ENCODE measurements around the gene CCDC73.
"Not testable (repeated sequence)": the region's sequence is repeated elsewhere in the genome, so short reads cannot be mapped to it uniquely, and the experiment has no call there.

Gene CCDC73

DNA sequence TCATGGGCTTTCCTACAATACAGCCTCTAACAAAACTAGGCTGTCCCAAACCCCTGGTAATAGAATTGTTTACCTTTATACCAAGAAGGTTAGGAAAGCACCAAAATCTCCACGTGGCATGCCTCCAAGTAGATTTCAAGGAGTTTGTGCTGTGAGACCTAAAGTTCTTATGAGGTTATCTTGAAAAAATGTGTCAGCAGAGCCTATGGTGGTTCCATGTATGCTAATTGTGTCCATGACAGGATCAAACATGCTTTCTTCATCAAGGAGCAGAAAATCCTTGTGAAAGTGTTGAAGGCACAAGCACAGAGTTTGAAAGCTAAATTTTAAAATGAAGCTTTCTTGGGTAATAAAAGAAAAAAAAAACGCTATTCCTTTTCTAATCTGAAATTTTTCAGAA is 36.2 kb downstream of the CCDC73 start:
- DNase-seq (ENCODE audit: low read depth in 1 of 2, low spot score in 1 of 2), result no peak
- TF ChIP-seq SPI1 (IDR thresholded peaks at IDR 0.05; ENCODE audit: borderline replicate concordance, low read depth), result no peak
- no peak for TF ChIP-seq GABPA (IDR thresholded peaks at IDR 0.05; ENCODE audit: low read depth)
- TF ChIP-seq, protein P1, sequence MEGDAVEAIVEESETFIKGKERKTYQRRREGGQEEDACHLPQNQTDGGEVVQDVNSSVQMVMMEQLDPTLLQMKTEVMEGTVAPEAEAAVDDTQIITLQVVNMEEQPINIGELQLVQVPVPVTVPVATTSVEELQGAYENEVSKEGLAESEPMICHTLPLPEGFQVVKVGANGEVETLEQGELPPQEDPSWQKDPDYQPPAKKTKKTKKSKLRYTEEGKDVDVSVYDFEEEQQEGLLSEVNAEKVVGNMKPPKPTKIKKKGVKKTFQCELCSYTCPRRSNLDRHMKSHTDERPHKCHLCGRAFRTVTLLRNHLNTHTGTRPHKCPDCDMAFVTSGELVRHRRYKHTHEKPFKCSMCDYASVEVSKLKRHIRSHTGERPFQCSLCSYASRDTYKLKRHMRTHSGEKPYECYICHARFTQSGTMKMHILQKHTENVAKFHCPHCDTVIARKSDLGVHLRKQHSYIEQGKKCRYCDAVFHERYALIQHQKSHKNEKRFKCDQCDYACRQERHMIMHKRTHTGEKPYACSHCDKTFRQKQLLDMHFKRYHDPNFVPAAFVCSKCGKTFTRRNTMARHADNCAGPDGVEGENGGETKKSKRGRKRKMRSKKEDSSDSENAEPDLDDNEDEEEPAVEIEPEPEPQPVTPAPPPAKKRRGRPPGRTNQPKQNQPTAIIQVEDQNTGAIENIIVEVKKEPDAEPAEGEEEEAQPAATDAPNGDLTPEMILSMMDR (IDR thresholded peaks at IDR 0.05; ENCODE audit: insufficient read depth, low read length), result no peak
- TF ChIP-seq, protein P2, sequence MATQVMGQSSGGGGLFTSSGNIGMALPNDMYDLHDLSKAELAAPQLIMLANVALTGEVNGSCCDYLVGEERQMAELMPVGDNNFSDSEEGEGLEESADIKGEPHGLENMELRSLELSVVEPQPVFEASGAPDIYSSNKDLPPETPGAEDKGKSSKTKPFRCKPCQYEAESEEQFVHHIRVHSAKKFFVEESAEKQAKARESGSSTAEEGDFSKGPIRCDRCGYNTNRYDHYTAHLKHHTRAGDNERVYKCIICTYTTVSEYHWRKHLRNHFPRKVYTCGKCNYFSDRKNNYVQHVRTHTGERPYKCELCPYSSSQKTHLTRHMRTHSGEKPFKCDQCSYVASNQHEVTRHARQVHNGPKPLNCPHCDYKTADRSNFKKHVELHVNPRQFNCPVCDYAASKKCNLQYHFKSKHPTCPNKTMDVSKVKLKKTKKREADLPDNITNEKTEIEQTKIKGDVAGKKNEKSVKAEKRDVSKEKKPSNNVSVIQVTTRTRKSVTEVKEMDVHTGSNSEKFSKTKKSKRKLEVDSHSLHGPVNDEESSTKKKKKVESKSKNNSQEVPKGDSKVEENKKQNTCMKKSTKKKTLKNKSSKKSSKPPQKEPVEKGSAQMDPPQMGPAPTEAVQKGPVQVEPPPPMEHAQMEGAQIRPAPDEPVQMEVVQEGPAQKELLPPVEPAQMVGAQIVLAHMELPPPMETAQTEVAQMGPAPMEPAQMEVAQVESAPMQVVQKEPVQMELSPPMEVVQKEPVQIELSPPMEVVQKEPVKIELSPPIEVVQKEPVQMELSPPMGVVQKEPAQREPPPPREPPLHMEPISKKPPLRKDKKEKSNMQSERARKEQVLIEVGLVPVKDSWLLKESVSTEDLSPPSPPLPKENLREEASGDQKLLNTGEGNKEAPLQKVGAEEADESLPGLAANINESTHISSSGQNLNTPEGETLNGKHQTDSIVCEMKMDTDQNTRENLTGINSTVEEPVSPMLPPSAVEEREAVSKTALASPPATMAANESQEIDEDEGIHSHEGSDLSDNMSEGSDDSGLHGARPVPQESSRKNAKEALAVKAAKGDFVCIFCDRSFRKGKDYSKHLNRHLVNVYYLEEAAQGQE (IDR thresholded peaks at IDR 0.05; ENCODE audit: insufficient replicate concordance, low read depth), result no peak
- TF ChIP-seq POLR2AphosphoS5 (IDR thresholded peaks at IDR 0.05; ENCODE audit: low read depth), result no peak
- Histone ChIP-seq H3K4me3 (replicated peaks; ENCODE audit: insufficient read depth, low read length) (no peak overlapping the region), H3K27me3 (ENCODE audit: insufficient read depth, poor library complexity, severe bottlenecking) (no peaks in the 10 kb centered on the region), H3K27ac (replicated peaks) (no peak overlapping the region)

DNA sequence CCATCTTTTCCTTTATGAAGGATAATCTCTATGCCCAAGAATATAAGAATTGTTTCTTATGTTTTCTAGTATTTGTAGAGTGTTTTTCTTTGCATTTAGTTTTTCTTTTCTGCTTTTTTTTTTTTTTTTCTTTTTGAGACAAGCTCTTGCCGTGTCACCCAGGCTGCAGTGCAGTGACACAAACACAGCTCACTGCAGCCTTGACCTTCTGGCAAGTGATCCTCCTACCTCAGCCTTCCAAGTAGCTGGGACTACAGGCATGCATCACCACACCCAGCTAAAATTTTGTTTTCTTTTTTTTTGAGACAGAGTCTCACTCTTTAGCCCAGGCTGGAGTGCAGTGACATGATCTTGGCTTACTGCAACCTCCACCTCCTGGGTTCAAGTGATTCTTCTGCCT is 41.3 kb downstream of the CCDC73 start:
- H3K4me3 ChIP-seq (replicated peaks; ENCODE audit: insufficient read depth, low read length); H3K27me3 ChIP-seq (ENCODE audit: insufficient read depth, poor library complexity, severe bottlenecking); H3K27ac ChIP-seq (replicated peaks); DNase-seq (ENCODE audit: low read depth in 1 of 2, low spot score in 1 of 2): not testable (repeated sequence)

DNA sequence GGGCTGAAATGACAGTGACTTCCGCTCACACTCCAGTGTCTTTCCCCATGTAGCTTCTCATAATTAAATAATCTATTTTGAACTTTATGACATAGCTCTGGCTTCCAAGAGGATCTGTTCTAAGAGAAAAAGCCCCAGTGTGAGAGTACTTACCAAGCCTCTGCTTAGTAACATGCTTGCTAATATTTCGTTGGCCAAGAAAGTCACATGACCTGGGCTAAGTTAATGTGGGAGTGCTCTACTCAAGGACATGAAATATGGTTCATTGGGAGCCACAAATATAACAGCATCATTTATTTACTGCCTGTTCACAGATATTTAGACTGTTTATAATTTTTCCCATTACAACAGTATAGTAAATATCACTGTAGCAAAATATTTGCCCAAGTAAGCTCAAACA is 42.5 kb downstream of the CCDC73 start:
- TF ChIP-seq, protein P1 (IDR thresholded peaks at IDR 0.05; ENCODE audit: insufficient read depth, low read length), result no peak
- TF ChIP-seq POLR2AphosphoS5 (IDR thresholded peaks at IDR 0.05; ENCODE audit: low read depth) (no peak), SPI1 (IDR thresholded peaks at IDR 0.05; ENCODE audit: borderline replicate concordance, low read depth) (no peak), GABPA (IDR thresholded peaks at IDR 0.05; ENCODE audit: low read depth) (no peak)
- TF ChIP-seq, protein P2 (IDR thresholded peaks at IDR 0.05; ENCODE audit: insufficient replicate concordance, low read depth), result no peak
- Histone ChIP-seq H3K27me3 (ENCODE audit: insufficient read depth, poor library complexity, severe bottlenecking) (no peaks in the 10 kb centered on the region), H3K27ac (replicated peaks) (no peak overlapping the region), H3K4me3 (replicated peaks; ENCODE audit: insufficient read depth, low read length) (no peak overlapping the region)
- no peak for DNase-seq (ENCODE audit: low read depth in 1 of 2, low spot score in 1 of 2)

DNA sequence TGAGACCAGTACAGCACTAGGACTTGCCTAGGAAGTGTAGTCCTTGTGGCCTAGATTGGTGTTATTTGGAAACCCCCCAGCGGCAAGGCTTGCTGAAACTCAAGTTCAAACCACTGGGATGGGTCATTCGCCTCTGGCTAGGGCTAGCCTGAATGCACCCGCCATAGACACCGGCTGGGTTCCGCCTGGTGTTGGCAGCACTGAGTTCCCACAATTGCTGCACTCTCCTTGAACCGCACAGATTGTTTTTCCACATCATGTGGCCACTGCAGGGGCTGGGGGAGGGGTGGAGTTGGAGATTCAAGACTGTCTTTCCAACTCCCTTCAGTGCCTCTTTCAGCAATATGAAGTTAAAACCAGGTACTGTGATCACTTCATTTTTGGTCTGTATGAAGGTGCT is 43.1 kb downstream of the CCDC73 start:
- Histone ChIP-seq H3K27ac (replicated peaks) (no peak overlapping the region), H3K4me3 (replicated peaks; ENCODE audit: insufficient read depth, low read length) (no peak overlapping the region), H3K27me3 (ENCODE audit: insufficient read depth, poor library complexity, severe bottlenecking) (no peaks in the 10 kb centered on the region)
- TF ChIP-seq, protein P2 (IDR thresholded peaks at IDR 0.05; ENCODE audit: insufficient replicate concordance, low read depth), result no peak
- TF ChIP-seq GABPA (IDR thresholded peaks at IDR 0.05; ENCODE audit: low read depth) (no peak), POLR2AphosphoS5 (IDR thresholded peaks at IDR 0.05; ENCODE audit: low read depth) (no peak), SPI1 (IDR thresholded peaks at IDR 0.05; ENCODE audit: borderline replicate concordance, low read depth) (no peak)
- TF ChIP-seq, protein P1 (IDR thresholded peaks at IDR 0.05; ENCODE audit: insufficient read depth, low read length), result no peak
- no peak for DNase-seq (ENCODE audit: low read depth in 1 of 2, low spot score in 1 of 2)
